H4 (cell line): ENCODE results near the gene DYRK1A. TPM values are rescaled to one million over a fixed set of nuclear protein-coding genes. Genes with fewer than 3 reads are reported as not detected.

Source experiments
- DNase-seq: peaks from one replicate; pipeline ENCODE4 v3.0.0-alpha.2; 2015; ENCODE audit warnings: low spot score
- total RNA-seq: library from RNA; depleted of rRNA; stranded (reverse); fragments of >200 nt; shearing (Covaris generic); gene quantifications from 2 replicates; pipeline ENCODE4 v1.2.3, GENCODE V29; 2014; rRNA removed

DYRK1A gene
- total RNA-seq, 1 experiment from 2014 or later, result 35.3 TPM

DNA sequence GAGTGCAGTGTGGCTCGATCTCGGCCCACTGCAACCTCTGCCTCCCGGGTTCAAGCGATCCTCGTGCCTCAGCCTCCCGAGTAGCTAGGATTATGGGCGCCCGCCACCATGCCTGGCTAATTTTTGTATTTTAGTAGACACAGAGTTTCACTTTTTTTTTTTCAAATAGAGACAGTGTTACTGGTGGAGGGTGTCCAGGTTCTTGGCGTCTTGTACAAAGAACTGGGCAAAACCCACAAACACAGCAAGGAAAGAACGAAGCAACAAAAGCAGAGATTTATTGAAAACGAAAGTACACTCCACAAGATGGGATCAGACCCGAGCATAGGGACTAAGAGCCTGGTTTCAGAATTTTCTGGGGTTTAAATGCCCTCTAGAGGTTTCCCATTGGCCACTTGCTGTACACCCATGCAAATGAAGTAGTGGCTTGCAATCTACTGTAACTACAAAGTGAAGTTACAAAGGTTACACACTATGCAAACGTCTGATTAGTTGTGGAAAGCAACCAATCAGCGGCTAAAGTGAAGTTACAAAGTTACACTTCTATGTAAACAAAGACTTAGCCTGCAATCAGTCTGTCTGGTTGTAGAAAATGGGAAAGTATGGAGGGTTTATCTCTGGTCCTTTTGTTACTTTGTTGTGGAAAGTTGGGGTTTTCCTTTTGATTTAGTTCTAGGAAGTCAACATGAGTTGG, 199.1 kb downstream of the DYRK1A start:
- peak; percentile 80 for DNase-seq

DNA sequence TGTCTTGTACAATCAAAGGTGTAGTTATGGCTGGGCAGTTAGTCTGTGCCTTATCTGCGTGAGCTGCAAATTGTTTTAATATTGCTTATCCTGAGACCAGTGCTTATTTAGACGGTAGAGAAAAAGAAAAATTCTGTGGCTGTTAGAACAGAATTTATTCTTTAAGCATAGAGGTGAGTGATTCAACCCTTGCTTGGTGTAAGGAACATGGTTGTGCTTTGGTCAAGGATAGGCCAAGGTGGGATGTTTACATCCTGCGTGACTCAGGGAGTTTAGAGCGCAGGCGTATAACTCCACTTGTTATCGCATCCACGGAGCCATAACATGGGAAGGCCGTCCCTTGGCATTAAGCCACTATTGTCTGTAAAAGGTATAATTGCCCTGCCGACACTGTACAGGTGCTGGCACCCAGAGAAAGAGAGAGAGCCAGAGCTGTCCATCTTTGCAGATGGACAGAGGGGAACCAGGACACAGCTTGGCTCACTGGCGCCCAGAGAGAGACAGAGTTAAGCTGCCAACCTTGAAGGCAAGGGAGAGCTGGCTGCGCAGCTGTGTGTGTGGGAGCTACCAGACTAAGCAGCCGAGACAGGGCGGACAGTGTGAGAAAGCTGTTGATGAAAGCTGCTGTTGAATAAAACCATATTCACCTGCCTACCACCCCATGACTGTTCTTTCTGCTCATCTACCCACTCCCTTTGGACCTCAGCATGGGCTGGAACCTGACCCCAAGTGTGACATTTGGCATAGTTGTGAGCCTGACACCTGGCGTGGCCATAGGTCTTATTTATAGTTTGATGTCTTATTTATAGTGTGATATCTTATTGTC, 200.4 kb downstream of the DYRK1A start:
- DNase-seq, result no peak

DNA sequence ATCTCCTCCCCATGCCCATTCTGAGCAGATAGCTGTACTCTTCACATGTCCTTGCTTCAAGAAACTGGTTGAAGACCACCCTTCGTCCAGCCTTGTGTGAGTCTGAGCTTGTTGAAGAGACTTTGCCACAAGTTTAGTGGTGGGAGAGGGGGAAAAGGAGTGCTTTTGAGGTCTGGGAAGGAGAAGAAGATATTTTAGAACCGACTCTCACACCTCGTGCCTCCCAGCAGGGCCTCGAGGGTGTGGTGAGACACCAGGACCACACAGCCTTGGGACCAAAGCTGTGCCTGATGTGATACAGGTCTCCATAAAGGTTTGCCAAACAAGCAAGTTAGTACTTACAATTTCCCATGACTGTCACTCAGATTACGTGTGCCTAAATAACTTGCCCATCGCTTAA, 201.8 kb downstream of the DYRK1A start:
- no peak for DNase-seq

DNA sequence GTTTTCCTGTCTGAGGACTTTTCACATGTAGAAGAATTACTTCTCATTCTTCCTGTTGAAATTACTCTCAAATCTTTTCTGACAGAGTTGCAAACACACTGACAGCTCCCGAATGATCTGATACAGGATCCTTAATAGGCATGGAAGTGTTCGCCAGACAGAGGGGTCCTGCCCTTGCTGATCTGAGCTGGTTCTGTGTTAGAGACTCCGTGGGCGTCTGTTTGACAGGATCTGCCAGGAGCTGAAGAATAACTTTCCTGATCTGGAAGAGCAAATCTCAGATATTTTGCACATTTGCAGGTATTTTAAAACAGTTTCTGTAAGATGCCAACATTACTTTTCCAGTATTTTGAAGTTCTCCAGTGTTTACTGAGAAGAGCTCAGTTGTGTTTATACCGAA, 202.3 kb downstream of the DYRK1A start:
- DNase-seq, result no peak

DNA sequence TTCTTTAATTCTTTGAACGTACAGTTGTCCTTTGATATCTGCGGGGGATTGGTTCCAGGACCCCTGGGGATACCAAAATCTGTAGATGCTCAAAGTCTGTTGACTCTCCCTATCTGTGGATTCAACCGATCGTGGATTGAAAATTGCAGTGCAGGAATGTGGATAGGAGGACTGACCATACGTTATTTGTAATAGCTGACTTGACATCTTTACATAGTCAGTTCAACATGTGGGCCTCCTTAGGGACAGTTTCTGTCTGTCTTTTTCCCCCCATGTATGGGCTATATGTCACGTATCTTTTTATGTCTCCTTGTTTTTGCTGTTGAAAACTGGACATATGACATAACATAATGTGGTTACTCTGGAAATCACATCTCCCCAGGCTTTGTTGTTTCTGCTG, 204.9 kb downstream of the DYRK1A start:
- no peak for DNase-seq

DNA sequence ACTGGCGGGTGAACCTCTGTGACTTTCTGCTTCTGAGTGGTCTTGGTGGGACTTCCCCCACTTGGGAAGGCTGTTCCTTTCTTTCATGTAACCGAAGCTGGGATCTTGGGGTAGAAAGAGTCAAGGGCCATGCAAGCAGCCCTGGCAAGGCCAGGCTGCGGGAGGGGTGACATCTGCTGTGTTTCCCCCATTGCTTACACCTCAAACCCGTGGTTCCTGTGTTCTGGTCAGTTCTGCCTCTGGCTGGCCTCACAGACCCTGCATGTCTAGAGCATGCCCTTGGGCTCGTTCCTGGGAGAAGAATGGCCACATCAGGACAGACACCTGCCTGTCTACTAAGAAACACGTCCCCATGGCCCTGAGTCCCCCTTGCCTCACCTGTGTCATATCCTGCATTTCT, 207.7 kb downstream of the DYRK1A start:
- no peak for DNase-seq

DNA sequence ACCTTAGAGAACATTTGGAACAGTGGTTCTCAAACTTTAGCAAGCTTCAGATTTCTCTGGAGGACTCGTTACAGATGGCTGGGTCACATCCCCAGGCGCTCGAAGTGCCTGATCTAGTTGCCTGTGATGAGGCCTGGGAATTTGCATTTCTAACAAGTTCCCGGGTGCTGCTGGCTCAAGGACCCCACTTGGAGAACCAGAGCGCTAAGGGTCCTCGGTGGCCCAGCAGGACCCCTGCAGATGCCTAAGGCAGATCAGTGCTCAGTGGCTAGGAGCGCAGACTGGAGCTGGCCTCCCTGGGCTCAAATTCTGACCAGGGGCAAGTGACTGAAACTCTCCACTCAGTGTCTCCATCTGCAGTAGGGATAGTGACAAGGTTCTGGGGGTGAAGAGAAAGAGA, 208.2 kb downstream of the DYRK1A start:
- DNase-seq, result no peak

DNA sequence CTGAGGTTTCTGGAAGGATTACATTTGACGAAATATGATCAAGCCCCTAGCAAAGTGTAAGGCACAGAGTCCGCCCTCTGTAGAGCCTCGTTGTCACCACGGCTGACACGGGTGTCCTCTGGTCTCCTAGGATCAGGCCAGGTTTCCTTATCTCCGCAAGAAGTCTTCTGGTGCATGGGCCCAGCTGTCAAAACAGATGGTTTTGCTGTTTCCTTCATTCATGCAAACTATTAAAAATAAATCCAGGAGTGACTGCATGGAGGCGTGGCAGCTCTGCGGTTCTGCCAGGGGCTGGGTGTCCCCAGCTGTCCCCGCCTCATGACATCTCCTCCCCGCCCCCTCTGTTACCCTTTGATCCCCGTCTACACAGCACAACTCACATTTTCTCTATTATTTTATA, 209.0 kb downstream of the DYRK1A start:
- no peak for DNase-seq

Other genes with a start within 250 kb of the DYRK1A start
- 63.6 and 95.0 TPM in 2 replicates for gene VPS26C, start 99.4 kb upstream of the DYRK1A start, total RNA-seq